ENCODE measurements around the gene ADCY9. TPM values are rescaled to one million over a fixed set of nuclear protein-coding genes. Genes with fewer than 3 reads are reported as not detected.

The ADCY9 gene
- total RNA-seq, 1 donor from 2014 or later: 30.4 TPM

GRCh38 chr16:4052801-4053293 is 63.4 kb downstream of the ADCY9 start:
- H3K36me3 Mint-ChIP-seq (ENCODE audit: unreplicated experiment): no peaks in the 10 kb centered on the region
- peak overlapping the region; percentile 72 for H3K27ac Mint-ChIP-seq (ENCODE audit: unreplicated experiment)
- DNase-seq: no peak
- H3K9me3 Mint-ChIP-seq (ENCODE audit: unreplicated experiment): peaks cover 2% of the 10 kb centered on the region
- TF ChIP-seq CTCF (IDR thresholded peaks at IDR 0.05; ENCODE audit: partially characterized antibody, unreplicated experiment): no peak
- H3K4me3 Mint-ChIP-seq (ENCODE audit: unreplicated experiment): peak overlapping the region; percentile 36
- peaks cover 4% of the 10 kb centered on the region for H3K27me3 Mint-ChIP-seq (ENCODE audit: unreplicated experiment)
- peaks cover 31% of the 10 kb centered on the region for H3K4me1 Mint-ChIP-seq (ENCODE audit: low read depth, unreplicated experiment)

- Mint-ChIP-seq H3K4me3 (ENCODE audit: unreplicated experiment) (no peak overlapping the region), H3K4me1 (ENCODE audit: low read depth, unreplicated experiment) (peaks cover 31% of the 10 kb centered on the region), H3K27me3 (ENCODE audit: unreplicated experiment) (peaks cover 6% of the 10 kb centered on the region), H3K36me3 (ENCODE audit: unreplicated experiment) (no peaks in the 10 kb centered on the region), H3K27ac (ENCODE audit: unreplicated experiment) (no peak overlapping the region), H3K9me3 (ENCODE audit: unreplicated experiment) (peaks cover 2% of the 10 kb centered on the region)
- DNase-seq: no peak
- TF ChIP-seq CTCF (IDR thresholded peaks at IDR 0.05; ENCODE audit: partially characterized antibody, unreplicated experiment): no peak
These were observed 64.1 kb downstream of the ADCY9 start for GRCh38 chr16:4052096-4052495.

- no peaks in the 10 kb centered on the region for H3K36me3 Mint-ChIP-seq (ENCODE audit: unreplicated experiment)
- peaks cover 31% of the 10 kb centered on the region for H3K4me1 Mint-ChIP-seq (ENCODE audit: low read depth, unreplicated experiment)
- H3K27me3 Mint-ChIP-seq (ENCODE audit: unreplicated experiment): peaks cover 6% of the 10 kb centered on the region
- no peak overlapping the region for H3K27ac Mint-ChIP-seq (ENCODE audit: unreplicated experiment)
- H3K9me3 Mint-ChIP-seq (ENCODE audit: unreplicated experiment): peaks cover 2% of the 10 kb centered on the region
- H3K4me3 Mint-ChIP-seq (ENCODE audit: unreplicated experiment): no peak overlapping the region
- no peak for TF ChIP-seq CTCF (IDR thresholded peaks at IDR 0.05; ENCODE audit: partially characterized antibody, unreplicated experiment)
- DNase-seq: no peak
These were observed 64.7 kb downstream of the ADCY9 start for GRCh38 chr16:4051591-4051990.

GRCh38 chr16:4049031-4049430 is 67.2 kb downstream of the ADCY9 start:
- peaks cover 26% of the 10 kb centered on the region for H3K4me1 Mint-ChIP-seq (ENCODE audit: low read depth, unreplicated experiment)
- no peaks in the 10 kb centered on the region for H3K36me3 Mint-ChIP-seq (ENCODE audit: unreplicated experiment)
- H3K27ac Mint-ChIP-seq (ENCODE audit: unreplicated experiment): no peak overlapping the region
- no peaks in the 10 kb centered on the region for H3K9me3 Mint-ChIP-seq (ENCODE audit: unreplicated experiment)
- H3K4me3 Mint-ChIP-seq (ENCODE audit: unreplicated experiment): no peak overlapping the region
- H3K27me3 Mint-ChIP-seq (ENCODE audit: unreplicated experiment): peaks cover 10% of the 10 kb centered on the region
- DNase-seq: no peak
- TF ChIP-seq CTCF (IDR thresholded peaks at IDR 0.05; ENCODE audit: partially characterized antibody, unreplicated experiment): no peak

- H3K4me3 Mint-ChIP-seq (ENCODE audit: unreplicated experiment): no peak overlapping the region
- no peak for DNase-seq
- H3K4me1 Mint-ChIP-seq (ENCODE audit: low read depth, unreplicated experiment): peaks cover 21% of the 10 kb centered on the region
- peaks cover 8% of the 10 kb centered on the region for H3K27me3 Mint-ChIP-seq (ENCODE audit: unreplicated experiment)
- no peaks in the 10 kb centered on the region for H3K36me3 Mint-ChIP-seq (ENCODE audit: unreplicated experiment)
- H3K9me3 Mint-ChIP-seq (ENCODE audit: unreplicated experiment): no peaks in the 10 kb centered on the region
- no peak overlapping the region for H3K27ac Mint-ChIP-seq (ENCODE audit: unreplicated experiment)
- TF ChIP-seq CTCF (IDR thresholded peaks at IDR 0.05; ENCODE audit: partially characterized antibody, unreplicated experiment): no peak
These were observed 67.8 kb downstream of the ADCY9 start for GRCh38 chr16:4048481-4048880.
